ENCODE measurements around the gene STING1. TPM values are rescaled to one million over a fixed set of nuclear protein-coding genes. Genes with fewer than 3 reads are reported as not detected.

The STING1 gene
- total RNA-seq, 1 donor from 2014 or later, result 59.2 TPM

- Mint-ChIP-seq H3K4me3 (ENCODE audit: unreplicated experiment) (no peak within 1 kb of the TSS), H3K9me3 (ENCODE audit: low read depth) (no peaks in the 10 kb centered on the region), H3K36me3 (ENCODE audit: low read depth) (peaks cover 8% of the 10 kb centered on the region), H3K27ac (ENCODE audit: unreplicated experiment) (no peak within 1 kb of the TSS), H3K4me1 (ENCODE audit: low read depth) (peaks cover 16% of the 10 kb centered on the region), H3K27me3 (ENCODE audit: low read depth) (no peaks in the 10 kb centered on the region)
- TF ChIP-seq, protein P1, sequence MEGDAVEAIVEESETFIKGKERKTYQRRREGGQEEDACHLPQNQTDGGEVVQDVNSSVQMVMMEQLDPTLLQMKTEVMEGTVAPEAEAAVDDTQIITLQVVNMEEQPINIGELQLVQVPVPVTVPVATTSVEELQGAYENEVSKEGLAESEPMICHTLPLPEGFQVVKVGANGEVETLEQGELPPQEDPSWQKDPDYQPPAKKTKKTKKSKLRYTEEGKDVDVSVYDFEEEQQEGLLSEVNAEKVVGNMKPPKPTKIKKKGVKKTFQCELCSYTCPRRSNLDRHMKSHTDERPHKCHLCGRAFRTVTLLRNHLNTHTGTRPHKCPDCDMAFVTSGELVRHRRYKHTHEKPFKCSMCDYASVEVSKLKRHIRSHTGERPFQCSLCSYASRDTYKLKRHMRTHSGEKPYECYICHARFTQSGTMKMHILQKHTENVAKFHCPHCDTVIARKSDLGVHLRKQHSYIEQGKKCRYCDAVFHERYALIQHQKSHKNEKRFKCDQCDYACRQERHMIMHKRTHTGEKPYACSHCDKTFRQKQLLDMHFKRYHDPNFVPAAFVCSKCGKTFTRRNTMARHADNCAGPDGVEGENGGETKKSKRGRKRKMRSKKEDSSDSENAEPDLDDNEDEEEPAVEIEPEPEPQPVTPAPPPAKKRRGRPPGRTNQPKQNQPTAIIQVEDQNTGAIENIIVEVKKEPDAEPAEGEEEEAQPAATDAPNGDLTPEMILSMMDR (IDR thresholded peaks at IDR 0.05), result no peak
- no peak for DNase-seq (ENCODE audit: low spot score)
Observed at GRCh38 chr5:139470821-139471300, 11.7 kb downstream of the STING1 start, which contains the start of gene SMIM33. TSS of gene SMIM33 (plus strand) at chr5:139471004. CDS start at chr5:139471122, 118 bp downstream.

- TF ChIP-seq, protein P1 (IDR thresholded peaks at IDR 0.05), result no peak
- DNase-seq (ENCODE audit: low spot score), result no peak
- Mint-ChIP-seq H3K27me3 (ENCODE audit: low read depth) (no peaks in the 10 kb centered on the region), H3K36me3 (ENCODE audit: low read depth) (no peaks in the 10 kb centered on the region), H3K27ac (ENCODE audit: unreplicated experiment) (no peak overlapping the region), H3K9me3 (ENCODE audit: low read depth) (no peaks in the 10 kb centered on the region), H3K4me1 (ENCODE audit: low read depth) (peaks cover 8% of the 10 kb centered on the region), H3K4me3 (ENCODE audit: unreplicated experiment) (no peak overlapping the region)
Observed at GRCh38 chr5:139468421-139468931, 14.1 kb downstream of the STING1 start.

GRCh38 chr5:139462586-139463276, 19.8 kb downstream of the STING1 start, which contains the start of gene ECSCR:
TSS of gene ECSCR (minus strand) at chr5:139462743. CDS start at chr5:139462670, 73 bp downstream.
- DNase-seq (ENCODE audit: low spot score), result no peak
- H3K27me3 Mint-ChIP-seq (ENCODE audit: low read depth), result no peaks in the 10 kb centered on the region
- TF ChIP-seq, protein P1 (IDR thresholded peaks at IDR 0.05), result no peak
- H3K4me1 Mint-ChIP-seq (ENCODE audit: low read depth), result peaks cover 48% of the 10 kb centered on the region
- no peaks in the 10 kb centered on the region for H3K36me3 Mint-ChIP-seq (ENCODE audit: low read depth)
- peak within 1 kb of the TSS; percentile 36 for H3K27ac Mint-ChIP-seq (ENCODE audit: unreplicated experiment)
- H3K4me3 Mint-ChIP-seq (ENCODE audit: unreplicated experiment), result no peak within 1 kb of the TSS
- H3K9me3 Mint-ChIP-seq (ENCODE audit: low read depth), result no peaks in the 10 kb centered on the region

DNA sequence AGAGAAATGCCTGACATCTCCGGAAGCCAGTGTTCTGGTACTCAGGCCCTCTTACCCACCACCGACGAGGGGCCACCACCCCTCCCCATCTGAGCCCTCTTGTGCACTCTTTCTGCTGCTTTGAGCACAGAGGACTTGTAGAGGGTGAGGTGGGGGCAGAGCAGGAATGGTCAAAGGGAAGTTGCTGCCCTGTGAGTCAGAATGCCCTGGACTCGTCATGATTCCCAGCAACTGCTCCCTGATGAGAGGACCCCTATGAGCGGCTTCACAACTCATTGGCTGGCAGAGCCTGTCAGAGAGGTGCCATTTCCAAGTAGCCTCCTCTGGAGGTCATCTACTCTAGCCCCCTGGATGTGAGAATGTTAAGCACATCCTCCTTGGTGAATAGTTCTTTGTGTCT, 20.9 kb downstream of the STING1 start:
- H3K36me3 Mint-ChIP-seq (ENCODE audit: low read depth), result no peaks in the 10 kb centered on the region
- no peak overlapping the region for H3K4me3 Mint-ChIP-seq (ENCODE audit: unreplicated experiment)
- TF ChIP-seq, protein P1 (IDR thresholded peaks at IDR 0.05), result no peak
- peak overlapping the region; percentile 27 for H3K27ac Mint-ChIP-seq (ENCODE audit: unreplicated experiment)
- no peaks in the 10 kb centered on the region for H3K9me3 Mint-ChIP-seq (ENCODE audit: low read depth)
- H3K27me3 Mint-ChIP-seq (ENCODE audit: low read depth), result no peaks in the 10 kb centered on the region
- no peak for DNase-seq (ENCODE audit: low spot score)
- H3K4me1 Mint-ChIP-seq (ENCODE audit: low read depth), result peaks cover 48% of the 10 kb centered on the region

- H3K27ac Mint-ChIP-seq (ENCODE audit: unreplicated experiment), result no peak overlapping the region
- peaks cover 48% of the 10 kb centered on the region for H3K4me1 Mint-ChIP-seq (ENCODE audit: low read depth)
- no peaks in the 10 kb centered on the region for H3K9me3 Mint-ChIP-seq (ENCODE audit: low read depth)
- no peak for DNase-seq (ENCODE audit: low spot score)
- TF ChIP-seq, protein P1 (IDR thresholded peaks at IDR 0.05), result no peak
- no peaks in the 10 kb centered on the region for H3K27me3 Mint-ChIP-seq (ENCODE audit: low read depth)
- no peaks in the 10 kb centered on the region for H3K36me3 Mint-ChIP-seq (ENCODE audit: low read depth)
- no peak overlapping the region for H3K4me3 Mint-ChIP-seq (ENCODE audit: unreplicated experiment)
Observed at GRCh38 chr5:139461176-139461575, 21.4 kb downstream of the STING1 start.

Data from chondrocyte (in vitro differentiated cells).